Endothelial cell (in vitro differentiated cells): ENCODE results near the gene IFFO2. TPM values are rescaled to one million over a fixed set of nuclear protein-coding genes. Genes with fewer than 3 reads are reported as not detected.

Experiments
- DNase-seq: peaks from one replicate; pipeline ENCODE4 v3.0.0; 2021; ENCODE audit warnings: low spot score
- H3K27ac Mint-ChIP-seq: one replicate; pipeline ENCODE4 v1.8.0; 2021; ENCODE audit warnings: mixed read lengths, inconsistent platforms; ENCODE audit not compliant: unreplicated experiment
- H3K27me3 Mint-ChIP-seq: one replicate; pipeline ENCODE4 v1.8.0; 2021; ENCODE audit warnings: mild to moderate bottlenecking, moderate library complexity, mixed read lengths, inconsistent platforms; ENCODE audit not compliant: unreplicated experiment
- H3K36me3 Mint-ChIP-seq: one replicate; pipeline ENCODE4 v1.8.0; 2021; ENCODE audit warnings: mild to moderate bottlenecking, low read depth, mixed read lengths, inconsistent platforms; ENCODE audit not compliant: unreplicated experiment
- H3K4me1 Mint-ChIP-seq: one replicate; pipeline ENCODE4 v1.8.0; 2021; ENCODE audit warnings: mild to moderate bottlenecking, mixed read lengths, inconsistent platforms; ENCODE audit not compliant: unreplicated experiment
- H3K4me3 Mint-ChIP-seq: one replicate; pipeline ENCODE4 v1.8.0; 2021; ENCODE audit warnings: mild to moderate bottlenecking, mixed read lengths, inconsistent platforms; ENCODE audit not compliant: unreplicated experiment
- H3K9me3 Mint-ChIP-seq: one replicate; pipeline ENCODE4 v1.8.0; 2021; ENCODE audit warnings: mixed read lengths, inconsistent platforms; ENCODE audit not compliant: unreplicated experiment
- total RNA-seq: library from RNA; stranded (reverse); fragmentation: NEBNext Ultra II Directional; extraction: Animal tissue kit (Norgen Biotek cat#: 25700); gene quantifications from one replicate; pipeline ENCODE4 v1.2.1, GENCODE V29; 2021; ENCODE audit not compliant: unreplicated experiment
- TF ChIP-seq, protein P1 (sequence below): fragments of 200-600 bp; sonication (generic); IDR thresholded peaks from one replicate; pipeline ENCODE4 v1.5.0; 2021; ENCODE audit warnings: antibody characterized with exemption; ENCODE audit not compliant: unreplicated experiment

IFFO2 gene
- total RNA-seq, 1 donor from 2014 or later = 16.7 TPM

DNA sequence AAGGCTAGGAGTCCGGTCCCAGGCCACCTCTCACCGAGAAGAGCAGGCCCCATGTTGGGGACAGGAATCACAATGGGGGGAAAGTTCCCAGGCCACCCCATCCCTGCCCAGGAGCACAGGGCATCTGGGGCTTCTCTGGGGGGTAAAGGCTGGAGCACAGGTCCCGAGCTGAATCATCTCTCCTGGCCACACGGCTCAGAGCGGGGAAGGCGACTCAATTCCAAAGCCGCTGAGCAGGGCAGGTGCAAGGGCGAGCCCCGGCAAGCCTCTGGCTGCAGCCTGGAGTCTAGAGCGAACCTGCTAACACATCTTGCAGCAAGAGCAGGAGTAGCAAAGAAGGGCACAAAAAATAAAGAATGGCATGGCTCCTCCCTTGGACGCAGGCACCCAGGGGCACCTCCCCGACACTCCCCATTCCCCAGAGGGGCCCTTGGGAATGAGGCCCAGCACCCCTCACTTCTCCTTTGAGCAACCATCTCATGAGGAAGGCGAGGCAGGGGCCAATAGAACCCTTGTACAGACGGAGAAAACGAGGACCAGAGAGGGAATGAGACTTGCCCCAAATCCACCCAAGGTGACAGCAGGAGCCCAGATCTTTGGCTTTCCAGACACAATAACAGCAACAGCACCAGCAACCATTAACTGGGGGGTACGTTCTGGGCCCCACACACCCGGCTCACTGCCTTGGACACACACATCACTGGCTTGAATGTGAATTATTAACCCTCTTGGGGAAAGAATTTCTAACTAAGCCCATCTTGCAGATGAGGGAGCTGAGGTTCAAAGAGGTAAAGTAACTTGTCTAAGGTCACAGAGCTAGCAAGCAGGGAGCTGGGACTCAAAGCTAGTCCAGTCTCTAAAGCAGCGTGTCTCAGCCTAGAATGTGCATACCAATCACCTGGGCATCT, 33.4 kb downstream of the IFFO2 start:
- no peaks in the 10 kb centered on the region for H3K9me3 Mint-ChIP-seq
- H3K4me3 Mint-ChIP-seq = no peak overlapping the region
- TF ChIP-seq, protein P1, sequence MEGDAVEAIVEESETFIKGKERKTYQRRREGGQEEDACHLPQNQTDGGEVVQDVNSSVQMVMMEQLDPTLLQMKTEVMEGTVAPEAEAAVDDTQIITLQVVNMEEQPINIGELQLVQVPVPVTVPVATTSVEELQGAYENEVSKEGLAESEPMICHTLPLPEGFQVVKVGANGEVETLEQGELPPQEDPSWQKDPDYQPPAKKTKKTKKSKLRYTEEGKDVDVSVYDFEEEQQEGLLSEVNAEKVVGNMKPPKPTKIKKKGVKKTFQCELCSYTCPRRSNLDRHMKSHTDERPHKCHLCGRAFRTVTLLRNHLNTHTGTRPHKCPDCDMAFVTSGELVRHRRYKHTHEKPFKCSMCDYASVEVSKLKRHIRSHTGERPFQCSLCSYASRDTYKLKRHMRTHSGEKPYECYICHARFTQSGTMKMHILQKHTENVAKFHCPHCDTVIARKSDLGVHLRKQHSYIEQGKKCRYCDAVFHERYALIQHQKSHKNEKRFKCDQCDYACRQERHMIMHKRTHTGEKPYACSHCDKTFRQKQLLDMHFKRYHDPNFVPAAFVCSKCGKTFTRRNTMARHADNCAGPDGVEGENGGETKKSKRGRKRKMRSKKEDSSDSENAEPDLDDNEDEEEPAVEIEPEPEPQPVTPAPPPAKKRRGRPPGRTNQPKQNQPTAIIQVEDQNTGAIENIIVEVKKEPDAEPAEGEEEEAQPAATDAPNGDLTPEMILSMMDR = no peak
- H3K27ac Mint-ChIP-seq = no peak overlapping the region
- peaks cover 3% of the 10 kb centered on the region for H3K36me3 Mint-ChIP-seq
- no peak for DNase-seq
- H3K4me1 Mint-ChIP-seq = peaks cover 24% of the 10 kb centered on the region
- H3K27me3 Mint-ChIP-seq = peaks cover 10% of the 10 kb centered on the region

DNA sequence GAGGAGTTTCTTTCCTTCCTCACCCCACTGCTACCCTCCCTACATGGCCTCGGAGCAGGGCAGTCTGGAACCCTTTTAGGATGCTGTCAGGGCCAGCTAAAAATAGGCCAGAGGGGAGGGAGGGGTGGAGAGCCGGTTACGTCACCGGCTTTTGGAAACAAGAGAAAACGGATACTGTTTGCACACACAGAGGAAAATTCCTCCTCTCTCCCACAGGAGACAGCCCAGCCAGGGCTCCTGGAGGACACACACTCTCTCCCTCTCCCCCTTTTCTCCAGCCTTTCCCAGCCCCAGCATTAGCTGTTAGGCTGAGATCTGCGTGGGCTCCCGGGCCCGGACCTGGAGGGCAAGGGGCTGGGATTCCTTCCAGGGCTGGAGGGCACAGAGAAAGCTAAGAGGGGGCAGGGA, 34.2 kb downstream of the IFFO2 start:
- Mint-ChIP-seq H3K4me3 (no peak overlapping the region), H3K4me1 (peaks cover 17% of the 10 kb centered on the region), H3K27ac (no peak overlapping the region), H3K36me3 (peaks cover 3% of the 10 kb centered on the region), H3K27me3 (peaks cover 9% of the 10 kb centered on the region), H3K9me3 (no peaks in the 10 kb centered on the region)
- peak; percentile 33 for DNase-seq
- TF ChIP-seq, protein P1 = no peak

DNA sequence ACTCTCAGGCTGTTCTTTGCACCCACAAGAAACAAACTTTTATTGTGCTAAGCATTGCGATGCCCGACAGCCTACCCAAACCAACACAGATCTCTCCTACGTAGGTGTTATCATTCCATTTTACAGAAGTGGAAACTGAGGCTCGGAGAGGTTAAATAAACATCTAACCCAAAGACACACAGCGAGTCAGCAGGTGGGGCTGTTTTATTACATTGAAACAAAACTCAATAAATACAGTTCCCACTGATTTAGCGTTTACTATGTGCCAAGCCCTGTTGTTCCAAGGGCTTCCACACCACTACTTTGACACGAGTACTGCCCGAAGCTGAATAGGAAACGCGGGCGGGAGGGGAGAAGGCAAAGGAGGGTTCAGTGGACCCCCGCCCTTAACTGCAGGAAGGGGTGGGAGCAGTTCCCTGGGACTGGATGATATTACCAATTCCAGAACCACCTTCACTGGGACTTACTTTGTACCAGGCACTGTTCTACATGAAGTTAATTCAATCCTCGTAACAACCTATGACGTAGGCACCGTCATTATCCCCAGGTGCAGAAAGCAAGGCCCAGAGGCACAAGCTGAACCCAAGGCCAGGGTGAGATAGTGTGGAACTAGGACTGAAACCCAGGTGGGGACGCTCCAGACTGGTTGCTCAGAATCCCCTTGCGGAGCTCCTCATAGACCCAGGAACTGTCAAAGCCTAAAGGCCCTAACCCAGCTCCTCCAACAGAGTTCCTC, 34.8 kb downstream of the IFFO2 start:
- H3K36me3 Mint-ChIP-seq = peaks cover 7% of the 10 kb centered on the region
- H3K4me1 Mint-ChIP-seq = peaks cover 16% of the 10 kb centered on the region
- H3K9me3 Mint-ChIP-seq = no peaks in the 10 kb centered on the region
- H3K4me3 Mint-ChIP-seq = no peak overlapping the region
- no peak for DNase-seq
- peaks cover 9% of the 10 kb centered on the region for H3K27me3 Mint-ChIP-seq
- H3K27ac Mint-ChIP-seq = no peak overlapping the region
- TF ChIP-seq, protein P1 = no peak

DNA sequence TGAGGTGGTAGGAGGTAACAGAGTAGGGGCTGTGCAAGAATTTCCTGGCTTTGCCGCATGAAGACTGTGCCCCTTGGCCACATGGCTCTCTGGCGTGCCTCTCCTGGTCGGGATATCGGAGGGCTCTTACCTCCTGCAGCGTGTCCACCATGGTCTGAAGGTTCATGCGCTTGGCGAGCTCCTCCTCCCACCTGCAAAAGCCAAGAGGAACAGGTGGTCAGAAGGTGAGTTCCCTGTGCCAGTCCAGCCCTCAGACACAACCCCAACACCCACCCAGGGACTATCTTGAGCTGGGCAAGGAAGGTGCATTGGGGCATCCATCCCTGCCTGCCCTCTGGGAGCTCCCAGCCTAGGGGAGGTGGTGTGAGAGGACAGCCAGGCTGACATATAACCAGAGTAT, 35.5 kb downstream of the IFFO2 start:
- no peak for DNase-seq
- Mint-ChIP-seq H3K27me3 (peaks cover 9% of the 10 kb centered on the region), H3K27ac (no peak overlapping the region), H3K4me3 (no peak overlapping the region), H3K9me3 (no peaks in the 10 kb centered on the region), H3K4me1 (peaks cover 15% of the 10 kb centered on the region), H3K36me3 (peaks cover 8% of the 10 kb centered on the region)
- TF ChIP-seq, protein P1 = no peak
